HL-60 (cell line): ENCODE measurements around the gene RIPPLY1.

Source experiments
- DNase-seq, 2 experiments: peaks; one replicate each; pipeline ENCODE4 v3.0.0-alpha.2; 2010 to 2020; ENCODE audit warnings: low read depth in 1 of 2, low spot score in 1 of 2
- H3K27ac ChIP-seq: fragments of 250-450 bp; sonication (Bioruptor Pico); replicated peaks from 2 replicates; pipeline ENCODE4 v1.5.1; 2020; ENCODE audit warnings: mild to moderate bottlenecking, moderate library complexity
- H3K27me3 ChIP-seq: fragments of 250-450 bp; sonication (Bioruptor Pico); 2 replicates; pipeline ENCODE4 v1.5.1; 2021; ENCODE audit warnings: mild to moderate bottlenecking, moderate library complexity; ENCODE audit not compliant: insufficient read depth, poor library complexity, severe bottlenecking
- H3K4me3 ChIP-seq: replicated peaks from 2 replicates; pipeline ENCODE4 v1.5.1; 2011; ENCODE audit warnings: mild to moderate bottlenecking, control low read depth, low read length; ENCODE audit not compliant: insufficient read depth
- CTCF ChIP-seq: IDR thresholded peaks from one replicate; pipeline ENCODE4 v1.5.1; 2011; ENCODE audit warnings: low read length, control low read depth, inconsistent platforms; ENCODE audit not compliant: insufficient read depth
- GABPA ChIP-seq: IDR thresholded peaks from 2 replicates; pipeline ENCODE4 v1.6.1; 2012; ENCODE audit warnings: low read depth
- POLR2AphosphoS5 ChIP-seq: IDR thresholded peaks from 2 replicates; pipeline ENCODE4 v1.6.1; 2012; ENCODE audit warnings: low read depth
- REST ChIP-seq: IDR thresholded peaks from 2 replicates; pipeline ENCODE4 v1.6.1; 2012; ENCODE audit warnings: low read depth; ENCODE audit not compliant: insufficient replicate concordance
- SPI1 ChIP-seq: IDR thresholded peaks from 2 replicates; pipeline ENCODE4 v1.6.1; 2012; ENCODE audit warnings: low read depth, mild to moderate bottlenecking, borderline replicate concordance

RIPPLY1 gene

GRCh38 chrX:106906361-106906760 is 3.2 kb upstream of the RIPPLY1 start:
- Histone ChIP-seq H3K27me3 (no peaks in the 10 kb centered on the region), H3K4me3 (no peak overlapping the region), H3K27ac (no peak overlapping the region)
- TF ChIP-seq POLR2AphosphoS5 (no peak), CTCF (no peak), REST (no peak), SPI1 (no peak), GABPA (no peak)
- no peak for DNase-seq

GRCh38 chrX:106905064-106905708 is 2.0 kb upstream of the RIPPLY1 start:
- Histone ChIP-seq H3K4me3 (no peak overlapping the region), H3K27me3 (no peaks in the 10 kb centered on the region), H3K27ac (no peak overlapping the region)
- TF ChIP-seq CTCF (no peak), SPI1 (no peak), POLR2AphosphoS5 (no peak), REST (no peak), GABPA (no peak)
- DNase-seq, result no peak

GRCh38 chrX:106903856-106904528 is 851 bp upstream of the RIPPLY1 start:
- DNase-seq, result no peak
- Histone ChIP-seq H3K4me3 (no peak overlapping the region), H3K27me3 (no peaks in the 10 kb centered on the region), H3K27ac (no peak overlapping the region)
- TF ChIP-seq CTCF (no peak), POLR2AphosphoS5 (no peak)

GRCh38 chrX:106902684-106903083 is 457 bp downstream of the RIPPLY1 start:
- no peak for DNase-seq
- H3K4me3 ChIP-seq, result no peak overlapping the region
- TF ChIP-seq REST (no peak), GABPA (no peak), SPI1 (no peak)
- no peak overlapping the region for H3K27ac ChIP-seq
- no peaks in the 10 kb centered on the region for H3K27me3 ChIP-seq
